ENCODE measurements around the gene SZT2.

SZT2 gene

DNA sequence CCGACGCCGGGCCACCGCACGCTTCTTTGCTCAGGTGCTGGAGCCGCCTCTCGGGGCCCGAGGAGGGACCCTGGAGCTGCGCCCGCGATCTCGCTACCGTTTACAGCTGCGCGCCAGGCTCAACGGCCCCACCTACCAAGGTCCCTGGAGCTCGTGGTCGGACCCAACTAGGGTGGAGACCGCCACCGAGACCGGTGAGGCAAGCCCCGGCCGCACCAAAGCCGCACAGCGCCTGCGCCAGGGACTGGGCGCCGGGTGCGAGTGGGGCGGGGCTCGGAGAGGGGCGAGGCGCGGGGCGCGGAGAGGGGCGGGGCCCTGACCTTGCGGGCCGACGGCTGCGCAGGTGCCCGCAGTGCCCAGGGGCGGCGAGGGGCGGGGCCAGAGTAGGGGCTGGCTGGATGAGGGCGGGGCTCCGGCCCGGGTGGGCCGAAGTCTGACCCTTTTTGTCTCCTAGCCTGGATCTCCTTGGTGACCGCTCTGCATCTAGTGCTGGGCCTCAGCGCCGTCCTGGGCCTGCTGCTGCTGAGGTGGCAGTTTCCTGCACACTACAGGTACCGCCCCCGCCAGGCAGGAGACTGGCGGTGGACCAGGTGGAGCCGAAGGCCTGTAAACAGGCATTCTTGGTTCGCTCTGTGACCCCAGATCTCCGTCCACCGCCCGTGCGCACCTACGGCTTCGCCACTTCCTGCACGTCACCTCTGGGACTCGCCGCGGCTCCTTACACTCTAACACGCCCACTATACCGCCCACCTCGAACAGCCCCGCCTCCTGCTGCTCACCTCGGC lies 40.7 kb upstream of the SZT2 start:
- DNase-seq (ENCODE audit: low read depth): peak; percentile 85
- H3K4me3 ChIP-seq (ENCODE audit: low read depth, low read length): peak overlapping the region; percentile 59
- TF ChIP-seq, protein P1, sequence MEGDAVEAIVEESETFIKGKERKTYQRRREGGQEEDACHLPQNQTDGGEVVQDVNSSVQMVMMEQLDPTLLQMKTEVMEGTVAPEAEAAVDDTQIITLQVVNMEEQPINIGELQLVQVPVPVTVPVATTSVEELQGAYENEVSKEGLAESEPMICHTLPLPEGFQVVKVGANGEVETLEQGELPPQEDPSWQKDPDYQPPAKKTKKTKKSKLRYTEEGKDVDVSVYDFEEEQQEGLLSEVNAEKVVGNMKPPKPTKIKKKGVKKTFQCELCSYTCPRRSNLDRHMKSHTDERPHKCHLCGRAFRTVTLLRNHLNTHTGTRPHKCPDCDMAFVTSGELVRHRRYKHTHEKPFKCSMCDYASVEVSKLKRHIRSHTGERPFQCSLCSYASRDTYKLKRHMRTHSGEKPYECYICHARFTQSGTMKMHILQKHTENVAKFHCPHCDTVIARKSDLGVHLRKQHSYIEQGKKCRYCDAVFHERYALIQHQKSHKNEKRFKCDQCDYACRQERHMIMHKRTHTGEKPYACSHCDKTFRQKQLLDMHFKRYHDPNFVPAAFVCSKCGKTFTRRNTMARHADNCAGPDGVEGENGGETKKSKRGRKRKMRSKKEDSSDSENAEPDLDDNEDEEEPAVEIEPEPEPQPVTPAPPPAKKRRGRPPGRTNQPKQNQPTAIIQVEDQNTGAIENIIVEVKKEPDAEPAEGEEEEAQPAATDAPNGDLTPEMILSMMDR (IDR thresholded peaks at IDR 0.05; ENCODE audit: control insufficient read depth, extremely low read depth, insufficient read depth): no peak

DNA sequence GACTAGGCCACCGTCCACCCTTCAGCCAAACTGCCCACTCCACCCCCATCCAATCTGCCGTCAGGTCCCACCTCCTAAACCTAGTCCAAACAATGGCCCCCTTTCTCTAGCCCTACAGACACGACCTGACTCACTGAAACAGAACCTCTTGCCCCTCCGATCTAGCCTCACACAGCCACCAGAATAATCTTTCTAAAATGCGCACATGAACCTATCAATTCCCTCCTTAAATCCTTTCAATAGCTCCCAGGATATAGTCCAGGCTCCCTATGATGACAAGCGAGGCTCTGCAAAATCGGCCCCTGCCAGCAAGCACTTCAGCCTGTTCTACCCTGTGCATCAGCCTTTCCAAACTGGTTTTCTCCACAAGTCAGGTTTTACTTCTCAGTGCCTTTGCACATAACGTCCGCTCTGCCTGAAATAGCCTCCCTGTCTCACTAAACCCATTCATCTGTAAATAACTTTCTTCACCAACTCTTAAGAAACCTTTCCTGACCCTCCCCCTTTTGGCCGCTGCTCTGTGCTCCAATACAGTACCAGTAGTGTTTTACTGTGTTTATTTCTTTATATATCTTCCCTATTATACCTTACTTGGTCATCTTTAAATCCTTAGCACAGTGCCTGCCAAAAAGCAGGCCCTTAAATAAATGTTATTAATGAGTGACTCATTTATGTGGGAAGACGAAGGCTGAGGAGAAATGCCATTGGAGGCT lies 39.9 kb upstream of the SZT2 start:
- peak; percentile 90 for DNase-seq (ENCODE audit: low read depth)
- peak overlapping the region; percentile 59 for H3K4me3 ChIP-seq (ENCODE audit: low read depth, low read length)
- TF ChIP-seq, protein P1 (IDR thresholded peaks at IDR 0.05; ENCODE audit: control insufficient read depth, extremely low read depth, insufficient read depth): no peak

GRCh38 chr1:43350976-43351375 lies 38.7 kb upstream of the SZT2 start:
- no peak for DNase-seq (ENCODE audit: low read depth)
- TF ChIP-seq, protein P1 (IDR thresholded peaks at IDR 0.05; ENCODE audit: control insufficient read depth, extremely low read depth, insufficient read depth): no peak

GRCh38 chr1:43351421-43352350 lies 38.0 kb upstream of the SZT2 start:
- H3K4me3 ChIP-seq (ENCODE audit: low read depth, low read length): no peak overlapping the region
- TF ChIP-seq, protein P1 (IDR thresholded peaks at IDR 0.05; ENCODE audit: control insufficient read depth, extremely low read depth, insufficient read depth): no peak
- no peak for DNase-seq (ENCODE audit: low read depth)

More at GRCh38 chr1:43350976-43351375, 38.7 kb upstream of the SZT2 start:
- H3K4me3 ChIP-seq (ENCODE audit: low read depth, low read length): no peak overlapping the region

- TF ChIP-seq, protein P1 (IDR thresholded peaks at IDR 0.05; ENCODE audit: control insufficient read depth, extremely low read depth, insufficient read depth): no peak
- no peak for DNase-seq (ENCODE audit: low read depth)
- H3K4me3 ChIP-seq (ENCODE audit: low read depth, low read length): no peak overlapping the region
Measured at GRCh38 chr1:43352351-43352705, 37.4 kb upstream of the SZT2 start.

- TF ChIP-seq, protein P1 (IDR thresholded peaks at IDR 0.05; ENCODE audit: control insufficient read depth, extremely low read depth, insufficient read depth): no peak
- DNase-seq (ENCODE audit: low read depth): no peak
- no peak overlapping the region for H3K4me3 ChIP-seq (ENCODE audit: low read depth, low read length)
Measured at GRCh38 chr1:43352881-43353280, 36.8 kb upstream of the SZT2 start.
